ENCODE measurements around the gene NDUFA13. TPM values are rescaled to one million over a fixed set of nuclear protein-coding genes. Genes with fewer than 3 reads are reported as not detected.
A peak's percentile ranks its signal among the peaks of the same experiment; 100 is the strongest.
"Not testable (repeated sequence)": the region's sequence is repeated elsewhere in the genome, so short reads cannot be mapped to it uniquely, and the experiment has no call there.

Gene NDUFA13
- 100 to 1,000 TPM; 161 to 320 (median 247) TPM for polyA plus RNA-seq (ENCODE audit: insufficient read length in 4 of 4)

GRCh38 chr19:19515642-19516519 is at the start of gene NDUFA13:
Gene NDUFA13 (plus strand): TSS chr19:19516225. CDS start chr19:19516239, 14 bp downstream.
- peak; percentile 86 to 93 (median 90) for DNase-seq (ENCODE audit: low read depth in 4 of 4, low spot score in 3 of 4)

- DNase-seq (ENCODE audit: low read depth in 4 of 4, low spot score in 3 of 4): no peak
Observed at GRCh38 chr19:19468424-19469050, 47.5 kb upstream of the NDUFA13 start.

GRCh38 chr19:19470579-19470978 is 45.4 kb upstream of the NDUFA13 start:
- no peak for DNase-seq (ENCODE audit: low read depth in 4 of 4, low spot score in 3 of 4)

GRCh38 chr19:19471682-19472081 is 44.3 kb upstream of the NDUFA13 start:
- no peak for DNase-seq (ENCODE audit: low read depth in 4 of 4, low spot score in 3 of 4)

- DNase-seq (ENCODE audit: low read depth in 4 of 4, low spot score in 3 of 4): not testable (repeated sequence)
Observed at GRCh38 chr19:19472106-19472505, 43.9 kb upstream of the NDUFA13 start.

GRCh38 chr19:19475015-19475765 is 40.8 kb upstream of the NDUFA13 start:
- no peak for DNase-seq (ENCODE audit: low read depth in 4 of 4, low spot score in 3 of 4)

- DNase-seq (ENCODE audit: low read depth in 4 of 4, low spot score in 3 of 4): no peak
Observed at GRCh38 chr19:19475849-19476828, 39.9 kb upstream of the NDUFA13 start.

GRCh38 chr19:19477705-19478383 is 38.2 kb upstream of the NDUFA13 start:
- DNase-seq (ENCODE audit: low read depth in 4 of 4, low spot score in 3 of 4): no peak

GRCh38 chr19:19480688-19481087 is 35.3 kb upstream of the NDUFA13 start:
- DNase-seq (ENCODE audit: low read depth in 4 of 4, low spot score in 3 of 4): no peak

GRCh38 chr19:19482809-19483596 is 33.0 kb upstream of the NDUFA13 start:
- DNase-seq (ENCODE audit: low read depth in 4 of 4, low spot score in 3 of 4): no peak

GRCh38 chr19:19485161-19485997 is 30.6 kb upstream of the NDUFA13 start:
- no peak for DNase-seq (ENCODE audit: low read depth in 4 of 4, low spot score in 3 of 4)

GRCh38 chr19:19485998-19486290 is 30.1 kb upstream of the NDUFA13 start:
- no peak for DNase-seq (ENCODE audit: low read depth in 4 of 4, low spot score in 3 of 4)

- no peak for DNase-seq (ENCODE audit: low read depth in 4 of 4, low spot score in 3 of 4)
Observed at GRCh38 chr19:19486343-19487076, 29.5 kb upstream of the NDUFA13 start.

GRCh38 chr19:19487077-19487949 is 28.7 kb upstream of the NDUFA13 start:
- DNase-seq (ENCODE audit: low read depth in 4 of 4, low spot score in 3 of 4): no peak

- DNase-seq (ENCODE audit: low read depth in 4 of 4, low spot score in 3 of 4): no peak
Observed at GRCh38 chr19:19487950-19488874, 27.8 kb upstream of the NDUFA13 start.
